ENCODE data around the gene ITGB8.

DNA sequence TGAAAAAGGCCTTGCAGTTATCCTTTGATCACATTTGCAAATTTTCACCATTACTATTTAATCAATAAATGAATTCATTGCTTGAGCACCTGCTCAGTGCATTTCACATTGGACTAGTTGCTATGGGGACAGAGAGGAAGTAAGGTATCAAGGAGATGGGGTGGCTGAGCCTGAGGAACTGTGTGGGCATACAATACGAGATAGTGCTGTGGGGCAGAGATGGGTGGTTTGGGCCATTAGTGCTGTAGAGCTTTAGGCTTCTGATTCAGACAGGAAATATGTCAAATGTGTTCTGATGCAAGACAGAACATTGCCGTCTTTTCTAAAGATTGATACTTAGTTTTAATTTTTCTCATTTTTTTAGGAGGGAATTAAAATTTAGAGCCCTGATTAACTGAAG, 13.2 kb downstream of the ITGB8 start:
- TF ChIP-seq, protein P1, sequence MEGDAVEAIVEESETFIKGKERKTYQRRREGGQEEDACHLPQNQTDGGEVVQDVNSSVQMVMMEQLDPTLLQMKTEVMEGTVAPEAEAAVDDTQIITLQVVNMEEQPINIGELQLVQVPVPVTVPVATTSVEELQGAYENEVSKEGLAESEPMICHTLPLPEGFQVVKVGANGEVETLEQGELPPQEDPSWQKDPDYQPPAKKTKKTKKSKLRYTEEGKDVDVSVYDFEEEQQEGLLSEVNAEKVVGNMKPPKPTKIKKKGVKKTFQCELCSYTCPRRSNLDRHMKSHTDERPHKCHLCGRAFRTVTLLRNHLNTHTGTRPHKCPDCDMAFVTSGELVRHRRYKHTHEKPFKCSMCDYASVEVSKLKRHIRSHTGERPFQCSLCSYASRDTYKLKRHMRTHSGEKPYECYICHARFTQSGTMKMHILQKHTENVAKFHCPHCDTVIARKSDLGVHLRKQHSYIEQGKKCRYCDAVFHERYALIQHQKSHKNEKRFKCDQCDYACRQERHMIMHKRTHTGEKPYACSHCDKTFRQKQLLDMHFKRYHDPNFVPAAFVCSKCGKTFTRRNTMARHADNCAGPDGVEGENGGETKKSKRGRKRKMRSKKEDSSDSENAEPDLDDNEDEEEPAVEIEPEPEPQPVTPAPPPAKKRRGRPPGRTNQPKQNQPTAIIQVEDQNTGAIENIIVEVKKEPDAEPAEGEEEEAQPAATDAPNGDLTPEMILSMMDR (IDR thresholded peaks at IDR 0.05): no peak
- TF ChIP-seq POLR2A (IDR thresholded peaks at IDR 0.05): no peak

All from thyroid gland (tissue), 4 donors.